ENCODE results near the gene PDSS2. TPM values are rescaled to one million over a fixed set of nuclear protein-coding genes. Genes with fewer than 3 reads are reported as not detected.

PDSS2 gene
- total RNA-seq, 1 experiment from 2014 or later, result 10.2 TPM

DNA sequence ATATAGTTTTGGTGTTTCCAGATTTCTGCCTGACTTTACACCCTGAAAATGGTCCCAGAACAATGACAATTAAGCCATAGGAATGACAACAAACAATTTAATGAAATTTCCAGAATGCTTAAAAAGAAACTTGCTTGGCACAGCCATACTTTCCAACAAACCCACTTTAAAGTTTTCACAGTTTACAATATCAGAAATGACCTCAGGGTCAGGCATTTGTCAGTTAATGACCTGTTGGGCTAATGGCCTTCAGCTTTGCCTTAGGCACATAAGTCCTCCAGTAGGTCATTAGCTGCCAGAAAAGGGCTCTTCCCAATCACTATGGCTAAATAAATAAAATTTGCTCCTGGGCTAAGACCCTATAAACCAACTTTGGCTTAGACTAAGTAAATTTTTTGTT, 199.4 kb downstream of the PDSS2 start:
- H3K36me3 Mint-ChIP-seq (ENCODE audit: insufficient read depth, unreplicated experiment), result peaks cover 4% of the 10 kb centered on the region
- TF ChIP-seq, protein P1, sequence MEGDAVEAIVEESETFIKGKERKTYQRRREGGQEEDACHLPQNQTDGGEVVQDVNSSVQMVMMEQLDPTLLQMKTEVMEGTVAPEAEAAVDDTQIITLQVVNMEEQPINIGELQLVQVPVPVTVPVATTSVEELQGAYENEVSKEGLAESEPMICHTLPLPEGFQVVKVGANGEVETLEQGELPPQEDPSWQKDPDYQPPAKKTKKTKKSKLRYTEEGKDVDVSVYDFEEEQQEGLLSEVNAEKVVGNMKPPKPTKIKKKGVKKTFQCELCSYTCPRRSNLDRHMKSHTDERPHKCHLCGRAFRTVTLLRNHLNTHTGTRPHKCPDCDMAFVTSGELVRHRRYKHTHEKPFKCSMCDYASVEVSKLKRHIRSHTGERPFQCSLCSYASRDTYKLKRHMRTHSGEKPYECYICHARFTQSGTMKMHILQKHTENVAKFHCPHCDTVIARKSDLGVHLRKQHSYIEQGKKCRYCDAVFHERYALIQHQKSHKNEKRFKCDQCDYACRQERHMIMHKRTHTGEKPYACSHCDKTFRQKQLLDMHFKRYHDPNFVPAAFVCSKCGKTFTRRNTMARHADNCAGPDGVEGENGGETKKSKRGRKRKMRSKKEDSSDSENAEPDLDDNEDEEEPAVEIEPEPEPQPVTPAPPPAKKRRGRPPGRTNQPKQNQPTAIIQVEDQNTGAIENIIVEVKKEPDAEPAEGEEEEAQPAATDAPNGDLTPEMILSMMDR (IDR thresholded peaks at IDR 0.05; ENCODE audit: unreplicated experiment), result no peak
- H3K4me1 Mint-ChIP-seq (ENCODE audit: insufficient read depth, unreplicated experiment), result peaks cover 10% of the 10 kb centered on the region
- H3K27ac Mint-ChIP-seq (ENCODE audit: low read depth, unreplicated experiment), result no peak overlapping the region
- CTCF ChIA-PET, result interaction anchor here (0.6 to 0.9 kb wide), 2 partner anchors 10 to 182 kb away, joined by 3 to 4 read pairs; no protein-coding TSS in a partner anchor
- H3K9me3 Mint-ChIP-seq (ENCODE audit: unreplicated experiment), result no peaks in the 10 kb centered on the region
- no peak for DNase-seq (ENCODE audit: unreplicated experiment)
- no TSS peak for BruUV-seq (replicated peaks)
- intact Hi-C loops (cut with micrococcal nuclease), result no loop called here
- no peaks in the 10 kb centered on the region for H3K27me3 Mint-ChIP-seq (ENCODE audit: insufficient read depth, unreplicated experiment)
- no peak overlapping the region for H3K4me3 Mint-ChIP-seq (ENCODE audit: unreplicated experiment)
- POLR2A ChIA-PET, result interaction anchor here (0.7 to 1.6 kb wide), 3 partner anchors 11 to 14 kb away, joined by 3 to 4 read pairs (median 3); no protein-coding TSS in a partner anchor

DNA sequence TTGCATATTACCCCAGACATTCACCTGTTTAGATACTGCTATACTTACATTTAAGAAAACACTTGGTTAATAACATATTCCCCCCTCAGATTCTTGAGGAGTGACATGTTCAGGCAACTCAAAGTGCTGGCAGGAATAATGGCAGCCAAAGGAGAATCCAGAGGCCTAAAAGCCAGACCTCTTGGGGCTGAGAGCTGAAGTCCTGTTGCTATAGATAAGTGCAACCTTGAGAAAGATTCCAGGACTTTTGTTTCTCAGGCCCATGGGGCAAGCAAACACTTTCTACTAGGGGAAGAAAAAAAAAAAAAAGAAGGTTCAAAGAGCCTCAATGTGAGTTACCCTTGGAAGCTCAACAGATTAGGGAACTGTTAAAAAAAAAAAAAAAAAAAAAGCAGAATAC, 211.2 kb downstream of the PDSS2 start:
- no peak for DNase-seq (ENCODE audit: unreplicated experiment)
- Mint-ChIP-seq H3K27me3 (ENCODE audit: insufficient read depth, unreplicated experiment) (no peaks in the 10 kb centered on the region), H3K9me3 (ENCODE audit: unreplicated experiment) (no peaks in the 10 kb centered on the region), H3K4me3 (ENCODE audit: unreplicated experiment) (peak overlapping the region; percentile 65), H3K27ac (ENCODE audit: low read depth, unreplicated experiment) (peak overlapping the region; percentile 95), H3K4me1 (ENCODE audit: insufficient read depth, unreplicated experiment) (peaks cover 25% of the 10 kb centered on the region), H3K36me3 (ENCODE audit: insufficient read depth, unreplicated experiment) (peaks cover 11% of the 10 kb centered on the region)
- intact Hi-C loops (cut with micrococcal nuclease), result loop anchor here (5.0 to 10.0 kb wide), 2 partner anchors 69 to 133 kb away; partner anchors contain the start of gene BEND3
- no TSS peak for BruUV-seq (replicated peaks)
- CTCF ChIA-PET, result interaction anchor here (0.6 to 1.1 kb wide), 4 partner anchors 19 to 83 kb away, joined by 3 to 7 read pairs (median 5); no protein-coding TSS in a partner anchor
- TF ChIP-seq, protein P1 (IDR thresholded peaks at IDR 0.05; ENCODE audit: unreplicated experiment), result no peak
- POLR2A ChIA-PET, result interaction anchor here (0.7 to 3.9 kb wide), 12 partner anchors 8 to 1140 kb away, joined by 3 to 31 read pairs (median 7); partner anchors contain the start of gene PDSS2

DNA sequence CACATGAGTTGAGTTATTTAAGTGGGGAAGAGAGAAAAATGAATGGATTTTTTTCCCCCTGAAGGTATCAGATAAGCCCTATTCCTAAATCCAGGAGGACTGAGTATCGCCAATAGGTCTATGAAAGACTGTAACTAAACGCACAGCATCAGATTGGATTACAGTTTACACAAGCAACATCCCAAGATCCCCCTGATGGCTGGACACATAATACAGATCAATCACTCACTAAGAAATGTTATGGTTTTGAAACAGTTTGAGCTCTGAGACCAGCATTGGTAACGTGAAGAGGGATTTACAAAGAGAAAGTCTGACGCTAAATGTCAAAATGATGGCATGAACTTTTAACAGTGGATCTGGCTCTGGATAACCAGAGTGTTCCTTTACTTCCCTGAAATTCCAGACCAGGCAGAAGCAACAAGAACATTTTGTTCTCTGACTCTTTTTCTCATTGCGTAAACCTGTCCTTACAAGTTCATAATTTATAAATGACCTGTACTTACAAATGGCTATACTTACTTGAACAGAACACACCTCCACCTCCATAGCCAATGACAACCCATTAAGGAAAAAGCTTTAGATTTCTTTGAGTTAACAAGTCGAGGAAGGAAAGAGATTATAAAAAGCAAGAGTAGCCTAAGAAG, 212.3 kb downstream of the PDSS2 start:
- TF ChIP-seq, protein P1 (IDR thresholded peaks at IDR 0.05; ENCODE audit: unreplicated experiment), result no peak
- intact Hi-C loops (cut with micrococcal nuclease), result loop anchor here (5.0 to 10.0 kb wide), 2 partner anchors 70 to 132 kb away; partner anchors contain the start of gene BEND3
- ChIA-PET POLR2A (interaction anchor here (0.5 to 3.9 kb wide), 20 partner anchors 9 to 794 kb away, joined by 3 to 31 read pairs (median 3); partner anchors contain the start of genes BEND3 and PDSS2), CTCF (interaction anchor here (0.5 to 1.0 kb wide), 6 partner anchors 11 to 863 kb away, joined by 3 to 5 read pairs (median 3); no protein-coding TSS in a partner anchor)
- Mint-ChIP-seq H3K4me1 (ENCODE audit: insufficient read depth, unreplicated experiment) (peaks cover 25% of the 10 kb centered on the region), H3K9me3 (ENCODE audit: unreplicated experiment) (no peaks in the 10 kb centered on the region), H3K27ac (ENCODE audit: low read depth, unreplicated experiment) (peak overlapping the region; percentile 95), H3K4me3 (ENCODE audit: unreplicated experiment) (peak overlapping the region; percentile 65), H3K27me3 (ENCODE audit: insufficient read depth, unreplicated experiment) (no peaks in the 10 kb centered on the region), H3K36me3 (ENCODE audit: insufficient read depth, unreplicated experiment) (peaks cover 11% of the 10 kb centered on the region)
- peak; percentile 93 for DNase-seq (ENCODE audit: unreplicated experiment)
- TSS peak; percentile 85 for BruUV-seq (replicated peaks)
